NB4 (cell line): ENCODE data around the gene GSK3A.

Experiments
- DNase-seq: peaks from one replicate; pipeline ENCODE4 v3.0.0; 2010; ENCODE audit warnings: low read depth
- H3K4me3 ChIP-seq: one replicate; pipeline ENCODE4 v1.5.1; 2011; ENCODE audit warnings: mild to moderate bottlenecking, low read depth, low read length, moderate library complexity
- MYC ChIP-seq: IDR thresholded peaks from 2 replicates; pipeline ENCODE4 v1.6.1; 2011; ENCODE audit warnings: low read depth, low read length
- POLR2A ChIP-seq: IDR thresholded peaks from 2 replicates; pipeline ENCODE4 v1.6.1; 2011; ENCODE audit warnings: mild to moderate bottlenecking; ENCODE audit not compliant: insufficient read length; ENCODE audit errors: extremely low read depth
- TF ChIP-seq, protein P1 (sequence below): IDR thresholded peaks from one replicate; pipeline ENCODE4 v1.5.1; 2012; ENCODE audit warnings: low read depth, low read length
- TF ChIP-seq, protein P2 (sequence below): IDR thresholded peaks from 2 replicates; pipeline ENCODE4 v1.6.1; 2011; ENCODE audit warnings: low read depth, low read length

Gene GSK3A

DNA sequence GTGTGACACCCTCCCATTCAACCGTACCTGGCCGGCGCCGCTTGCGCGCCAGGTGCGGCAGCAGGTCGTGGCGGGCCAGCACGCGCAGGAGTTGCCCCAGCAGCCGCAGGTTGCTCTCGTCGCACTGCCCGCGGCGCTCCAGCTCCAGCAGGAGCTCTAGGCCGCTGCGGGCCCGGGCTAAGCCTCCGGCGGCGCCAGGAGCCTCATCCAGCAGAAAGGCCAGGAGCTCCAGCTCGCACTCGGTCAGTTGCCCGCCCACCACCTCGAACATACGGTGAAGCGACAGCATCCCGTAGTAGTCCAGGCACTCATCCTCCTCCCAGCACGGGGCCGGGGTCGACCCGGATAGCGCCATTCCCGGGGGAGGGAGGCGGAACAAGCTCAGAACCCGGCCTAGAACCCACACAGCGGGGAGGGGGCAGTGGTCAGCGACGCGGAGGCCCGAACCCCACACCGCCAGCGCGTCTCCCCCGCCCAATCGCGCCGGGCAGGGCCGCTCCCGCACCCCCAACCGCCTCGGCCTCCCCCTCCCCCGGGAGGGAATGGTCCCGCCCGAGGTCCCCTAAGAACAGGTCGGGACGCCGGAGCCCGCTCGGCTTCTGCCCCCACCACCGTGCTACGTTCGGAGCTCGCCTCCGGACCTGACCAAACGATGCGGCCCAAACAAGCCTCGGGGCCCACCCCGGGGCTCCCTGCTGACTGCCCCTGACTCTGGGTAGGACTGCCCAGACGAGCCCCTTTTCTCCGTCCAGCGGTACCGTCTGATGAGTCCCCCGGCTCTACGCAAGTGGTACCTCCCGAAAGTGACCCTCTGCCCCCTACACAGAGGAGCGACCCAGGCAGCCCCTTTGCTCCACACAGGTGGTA lies 25.5 kb downstream of the GSK3A start:
- peak overlapping the region; percentile 79 for H3K4me3 ChIP-seq
- TF ChIP-seq MYC (no peak), POLR2A (no peak)
- TF ChIP-seq, protein P1, sequence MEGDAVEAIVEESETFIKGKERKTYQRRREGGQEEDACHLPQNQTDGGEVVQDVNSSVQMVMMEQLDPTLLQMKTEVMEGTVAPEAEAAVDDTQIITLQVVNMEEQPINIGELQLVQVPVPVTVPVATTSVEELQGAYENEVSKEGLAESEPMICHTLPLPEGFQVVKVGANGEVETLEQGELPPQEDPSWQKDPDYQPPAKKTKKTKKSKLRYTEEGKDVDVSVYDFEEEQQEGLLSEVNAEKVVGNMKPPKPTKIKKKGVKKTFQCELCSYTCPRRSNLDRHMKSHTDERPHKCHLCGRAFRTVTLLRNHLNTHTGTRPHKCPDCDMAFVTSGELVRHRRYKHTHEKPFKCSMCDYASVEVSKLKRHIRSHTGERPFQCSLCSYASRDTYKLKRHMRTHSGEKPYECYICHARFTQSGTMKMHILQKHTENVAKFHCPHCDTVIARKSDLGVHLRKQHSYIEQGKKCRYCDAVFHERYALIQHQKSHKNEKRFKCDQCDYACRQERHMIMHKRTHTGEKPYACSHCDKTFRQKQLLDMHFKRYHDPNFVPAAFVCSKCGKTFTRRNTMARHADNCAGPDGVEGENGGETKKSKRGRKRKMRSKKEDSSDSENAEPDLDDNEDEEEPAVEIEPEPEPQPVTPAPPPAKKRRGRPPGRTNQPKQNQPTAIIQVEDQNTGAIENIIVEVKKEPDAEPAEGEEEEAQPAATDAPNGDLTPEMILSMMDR: no peak
- TF ChIP-seq, protein P2, sequence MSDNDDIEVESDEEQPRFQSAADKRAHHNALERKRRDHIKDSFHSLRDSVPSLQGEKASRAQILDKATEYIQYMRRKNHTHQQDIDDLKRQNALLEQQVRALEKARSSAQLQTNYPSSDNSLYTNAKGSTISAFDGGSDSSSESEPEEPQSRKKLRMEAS: no peak
- peak; percentile 49 for DNase-seq

DNA sequence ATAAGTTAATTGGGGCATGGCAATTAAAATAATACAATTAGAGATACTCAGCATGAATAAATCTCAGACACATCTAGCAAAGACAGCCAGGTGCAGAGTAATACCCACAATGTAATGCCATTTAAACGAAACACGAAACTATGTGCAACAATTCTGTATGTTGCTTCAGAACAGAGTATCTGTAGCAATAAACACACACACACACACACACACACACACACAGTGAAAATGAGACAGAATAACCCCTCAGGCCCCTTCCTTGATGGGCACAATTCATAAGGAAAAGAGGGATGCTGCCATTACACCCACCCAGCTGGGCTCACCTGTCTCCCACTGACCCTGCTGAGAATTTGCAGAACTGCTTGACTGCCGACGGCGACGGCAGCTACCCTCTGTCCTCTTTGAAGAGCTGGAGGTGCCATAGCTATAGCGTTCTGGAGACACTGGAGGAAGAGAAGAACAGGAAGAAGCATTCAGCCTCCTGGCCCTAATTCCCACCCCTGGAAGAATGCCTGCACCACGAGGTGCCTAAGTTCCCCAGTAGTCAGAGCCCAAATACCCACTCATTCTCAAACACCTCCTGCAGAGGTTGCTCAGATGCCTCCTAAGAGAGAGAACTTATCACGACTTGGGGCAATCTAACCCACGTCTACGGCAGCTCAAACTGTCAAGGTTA lies 27.5 kb downstream of the GSK3A start:
- DNase-seq: no peak
- no peak overlapping the region for H3K4me3 ChIP-seq
- TF ChIP-seq MYC (no peak), POLR2A (no peak)
- TF ChIP-seq, protein P2: no peak
- TF ChIP-seq, protein P1: no peak

DNA sequence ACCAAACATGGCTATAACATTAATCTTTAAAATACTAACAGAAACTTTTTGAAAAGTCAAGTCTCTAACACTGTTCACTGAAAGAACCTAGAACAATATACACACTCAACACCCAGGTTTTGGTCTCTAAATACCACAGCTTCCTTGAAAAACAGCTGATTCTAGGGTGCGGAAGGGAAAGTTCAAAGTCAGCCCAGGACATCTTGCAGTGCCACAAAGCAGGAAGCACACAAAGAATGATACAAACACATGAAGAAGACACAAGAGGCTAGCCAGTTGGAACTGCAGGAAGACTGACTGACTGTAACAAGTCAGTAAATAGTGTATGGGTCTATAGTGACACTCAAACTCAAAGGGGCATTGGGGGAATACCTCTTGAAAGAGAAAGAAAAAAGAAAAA lies 29.5 kb downstream of the GSK3A start:
- no peak for DNase-seq
- TF ChIP-seq, protein P2: no peak
- TF ChIP-seq MYC (no peak), POLR2A (no peak)
- TF ChIP-seq, protein P1: no peak
- no peak overlapping the region for H3K4me3 ChIP-seq

DNA sequence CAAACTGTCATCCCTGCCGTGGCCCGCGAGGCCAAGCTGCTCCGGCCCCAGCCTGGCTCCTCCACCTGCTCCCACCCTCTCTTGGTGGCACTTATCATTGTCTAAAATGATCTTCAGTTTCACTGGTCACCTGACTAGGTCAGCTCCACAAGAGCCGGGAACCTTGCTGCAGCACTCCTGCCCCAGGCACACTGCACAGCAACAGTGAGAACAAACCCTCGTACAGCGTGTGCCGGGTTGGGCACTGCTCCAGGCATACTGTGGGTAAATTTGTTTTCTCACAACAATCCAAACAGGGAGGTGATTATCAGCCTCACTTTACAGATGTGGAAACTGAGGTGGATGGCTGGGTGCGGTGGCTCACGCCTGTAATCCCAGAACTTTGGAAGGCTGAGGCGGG lies 33.8 kb downstream of the GSK3A start:
- H3K4me3 ChIP-seq: no peak overlapping the region
- no peak for TF ChIP-seq POLR2A
- TF ChIP-seq, protein P2: no peak
- no peak for TF ChIP-seq MYC
- TF ChIP-seq, protein P1: no peak
- no peak for DNase-seq

DNA sequence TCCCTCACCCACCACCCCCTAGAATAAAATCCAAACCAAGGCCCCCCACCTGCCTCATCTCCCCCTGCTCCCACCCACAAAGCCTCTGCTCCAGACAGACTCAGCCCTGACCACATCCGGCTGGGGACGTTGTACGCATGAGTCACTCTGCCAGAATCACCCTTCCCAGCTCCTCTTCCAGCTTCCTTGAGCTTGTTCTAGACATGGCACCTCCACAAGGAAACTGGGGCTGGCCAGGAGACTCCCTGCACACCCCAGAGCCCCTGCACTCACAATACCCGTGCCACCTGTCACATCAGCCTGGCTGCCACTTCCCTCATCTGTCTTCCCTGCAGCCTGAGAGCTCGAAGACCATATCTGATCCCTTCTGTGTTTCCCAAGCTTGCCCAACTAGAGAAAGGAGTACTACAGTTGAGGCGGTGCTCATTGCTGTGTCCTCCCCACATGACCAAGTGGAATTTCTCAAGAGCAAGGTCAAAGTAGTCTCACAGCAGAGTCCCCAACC lies 34.6 kb downstream of the GSK3A start:
- peak; percentile 87 for DNase-seq
- H3K4me3 ChIP-seq: peak overlapping the region; percentile 23
- TF ChIP-seq POLR2A: no peak
- 0 out of 2 replicates have a peak, but pooled peaks have one; percentile 5 for TF ChIP-seq MYC
- TF ChIP-seq, protein P2: 0 out of 2 replicates have a peak, but pooled peaks have one; percentile 33
